T1000 (cell line): ENCODE measurements around the gene PACS2.

Experiments used
- DNase-seq: peaks from one replicate; lab custom pipeline; 2025; ENCODE audit warnings: mixed read lengths; lab: John Stamatoyannopoulos, UW

The PACS2 gene

GRCh38 chr14:105388110-105388951 lies 73.8 kb downstream of the PACS2 start:
- DNase-seq: no peak

- no peak for DNase-seq
Observed at GRCh38 chr14:105388976-105389375, 74.4 kb downstream of the PACS2 start.

GRCh38 chr14:105389534-105389933 lies 75.0 kb downstream of the PACS2 start:
- DNase-seq: no peak

- no peak for DNase-seq
Observed at GRCh38 chr14:105389976-105390848, 75.7 kb downstream of the PACS2 start.

GRCh38 chr14:105390849-105391500 lies 76.4 kb downstream of the PACS2 start:
- DNase-seq: no peak

GRCh38 chr14:105391541-105391940 lies 77.0 kb downstream of the PACS2 start:
- no peak for DNase-seq

GRCh38 chr14:105392131-105393090 lies 77.9 kb downstream of the PACS2 start:
- DNase-seq: no peak

- no peak for DNase-seq
Observed at GRCh38 chr14:105393151-105393550, 78.6 kb downstream of the PACS2 start.

- no peak for DNase-seq
Observed at GRCh38 chr14:105394714-105395537, 80.4 kb downstream of the PACS2 start.

- no peak for DNase-seq
Observed at GRCh38 chr14:105395538-105395854, 80.9 kb downstream of the PACS2 start.

- no peak for DNase-seq
Observed at GRCh38 chr14:105397350-105397931, 82.9 kb downstream of the PACS2 start.

GRCh38 chr14:105398044-105398725 lies 83.6 kb downstream of the PACS2 start, which contains the start of gene TEX22:
Gene TEX22, plus strand, starts transcription at chr14:105398538. Its CDS starts 803 bp downstream, at chr14:105399341.
- peak; percentile 64 for DNase-seq

- peak; percentile 45 for DNase-seq
Observed at GRCh38 chr14:105398726-105399465, 84.3 kb downstream of the PACS2 start.

GRCh38 chr14:105399466-105399775 lies 84.9 kb downstream of the PACS2 start:
- DNase-seq: no peak

- no peak for DNase-seq
Observed at GRCh38 chr14:105400016-105400415, 85.5 kb downstream of the PACS2 start.

- DNase-seq: no peak
Observed at GRCh38 chr14:105401699-105402098, 87.2 kb downstream of the PACS2 start.

- DNase-seq: no peak
Observed at GRCh38 chr14:105408592-105408991, 94.0 kb downstream of the PACS2 start.

- DNase-seq: no peak
Observed at GRCh38 chr14:105409364-105409763, 94.8 kb downstream of the PACS2 start.

- DNase-seq: no peak
Observed at GRCh38 chr14:105410642-105411016, 96.1 kb downstream of the PACS2 start.
